BLaER1 (cell line): Measurements from ENCODE around the gene HOXA4.

ENCODE experiments used
- H3K27ac ChIP-seq: shearing (Covaris generic); formaldehyde crosslinking; 2 replicates; pipeline ENCODE4 v1.8.1; 2022
- H3K27me3 ChIP-seq: shearing (Covaris generic); formaldehyde crosslinking; 2 replicates; pipeline ENCODE4 v1.8.1; 2022
- H3K36me3 ChIP-seq: shearing (Covaris generic); formaldehyde crosslinking; 2 replicates; pipeline ENCODE4 v1.8.1; 2022
- H3K4me1 ChIP-seq: shearing (Covaris generic); formaldehyde crosslinking; 2 replicates; pipeline ENCODE4 v1.8.1; 2022
- H3K4me2 ChIP-seq: shearing (Covaris generic); formaldehyde crosslinking; 2 replicates; pipeline ENCODE4 v1.8.1; 2022
- H3K4me3 ChIP-seq: shearing (Covaris generic); formaldehyde crosslinking; 2 replicates; pipeline ENCODE4 v1.8.1; 2022
- H3K9ac ChIP-seq: shearing (Covaris generic); formaldehyde crosslinking; 2 replicates; pipeline ENCODE4 v1.8.1; 2022
- H3K9me3 ChIP-seq: shearing (Covaris generic); formaldehyde crosslinking; 2 replicates; pipeline ENCODE4 v1.8.1; 2022
- H4K20me1 ChIP-seq: shearing (Covaris generic); formaldehyde crosslinking; 2 replicates; pipeline ENCODE4 v1.8.1; 2022
- Cebpa-rat ChIP-seq: shearing (Covaris generic); IDR thresholded peaks from 2 replicates; pipeline ENCODE4 v1.8.1; 2022

Gene HOXA4

GRCh38 chr7:27124096-27124901, 6.3 kb downstream of the HOXA4 start:
- Histone ChIP-seq H3K27ac (no peak overlapping the region), H3K4me3 (no peak overlapping the region), H3K4me1 (no peaks in the 10 kb centered on the region)

GRCh38 chr7:27123477-27124053, 7.0 kb downstream of the HOXA4 start:
- no peak overlapping the region for H3K9ac ChIP-seq
- H4K20me1 ChIP-seq: no peaks in the 10 kb centered on the region
- H3K4me2 ChIP-seq: no peak overlapping the region
- no peak for TF ChIP-seq Cebpa-rat
- H3K4me1 ChIP-seq: no peaks in the 10 kb centered on the region
- H3K4me3 ChIP-seq: no peak overlapping the region
- no peaks in the 10 kb centered on the region for H3K36me3 ChIP-seq
- H3K9me3 ChIP-seq: peaks cover 9% of the 10 kb centered on the region
- no peak overlapping the region for H3K27ac ChIP-seq
- no peaks in the 10 kb centered on the region for H3K27me3 ChIP-seq

More at GRCh38 chr7:27124096-27124901, 6.3 kb downstream of the HOXA4 start:
- Histone ChIP-seq H3K9me3 (peaks cover 12% of the 10 kb centered on the region), H3K9ac (no peak overlapping the region), H3K4me2 (no peak overlapping the region), H3K27me3 (no peaks in the 10 kb centered on the region), H3K36me3 (no peaks in the 10 kb centered on the region), H4K20me1 (no peaks in the 10 kb centered on the region)
- TF ChIP-seq Cebpa-rat: no peak

GRCh38 chr7:27123007-27123476, 7.5 kb downstream of the HOXA4 start:
- Histone ChIP-seq H4K20me1 (no peaks in the 10 kb centered on the region), H3K36me3 (no peaks in the 10 kb centered on the region), H3K4me1 (no peaks in the 10 kb centered on the region), H3K27me3 (no peaks in the 10 kb centered on the region), H3K9ac (no peak overlapping the region), H3K9me3 (peaks cover 9% of the 10 kb centered on the region), H3K4me2 (no peak overlapping the region), H3K4me3 (no peak overlapping the region), H3K27ac (no peak overlapping the region)
- TF ChIP-seq Cebpa-rat: no peak

- Histone ChIP-seq H3K9me3 (peaks cover 9% of the 10 kb centered on the region), H3K27ac (no peak overlapping the region), H3K27me3 (no peaks in the 10 kb centered on the region), H3K36me3 (no peaks in the 10 kb centered on the region), H3K4me2 (no peak overlapping the region), H3K4me3 (no peak overlapping the region), H3K4me1 (no peaks in the 10 kb centered on the region), H4K20me1 (no peaks in the 10 kb centered on the region), H3K9ac (no peak overlapping the region)
- TF ChIP-seq Cebpa-rat: no peak
These were observed 8.3 kb downstream of the HOXA4 start for GRCh38 chr7:27122077-27122910.

GRCh38 chr7:27121684-27122076, 8.9 kb downstream of the HOXA4 start:
- no peaks in the 10 kb centered on the region for H3K4me1 ChIP-seq
- no peak overlapping the region for H3K4me2 ChIP-seq
- H3K9me3 ChIP-seq: peaks cover 9% of the 10 kb centered on the region
- H3K36me3 ChIP-seq: no peaks in the 10 kb centered on the region
- H3K9ac ChIP-seq: no peak overlapping the region
- no peaks in the 10 kb centered on the region for H4K20me1 ChIP-seq
- H3K27me3 ChIP-seq: no peaks in the 10 kb centered on the region
- TF ChIP-seq Cebpa-rat: no peak
- H3K27ac ChIP-seq: no peak overlapping the region
- H3K4me3 ChIP-seq: no peak overlapping the region

DNA sequence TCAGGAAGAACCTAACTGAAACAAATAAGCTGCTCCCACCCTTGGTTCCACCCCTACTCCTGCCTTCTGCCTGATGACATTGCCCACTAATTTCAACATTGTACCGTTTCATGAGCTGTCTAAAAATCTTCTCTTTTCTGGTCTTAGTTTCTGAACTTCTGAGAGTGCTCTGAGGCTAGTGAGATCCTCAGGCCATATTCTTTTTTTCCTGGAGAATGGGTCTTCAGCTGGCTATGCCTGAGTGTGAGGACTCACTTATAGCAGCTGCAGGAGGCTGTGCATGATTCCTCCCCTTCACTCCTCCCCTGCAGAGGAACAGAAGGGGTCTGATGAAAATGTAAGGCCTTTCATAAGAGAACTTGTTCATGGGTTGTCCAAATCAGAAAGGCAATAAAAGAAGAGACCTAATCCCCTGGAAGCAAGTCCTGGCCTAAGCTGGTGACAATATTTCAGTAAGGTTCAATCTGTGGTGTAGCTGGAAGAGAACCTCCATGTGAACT, 11.1 kb downstream of the HOXA4 start:
- peaks cover 9% of the 10 kb centered on the region for H3K9me3 ChIP-seq
- H3K4me2 ChIP-seq: no peak overlapping the region
- no peaks in the 10 kb centered on the region for H3K36me3 ChIP-seq
- no peak for TF ChIP-seq Cebpa-rat
- no peak overlapping the region for H3K4me3 ChIP-seq
- no peaks in the 10 kb centered on the region for H4K20me1 ChIP-seq
- no peaks in the 10 kb centered on the region for H3K27me3 ChIP-seq
- H3K27ac ChIP-seq: no peak overlapping the region
- H3K4me1 ChIP-seq: no peaks in the 10 kb centered on the region
- H3K9ac ChIP-seq: no peak overlapping the region

DNA sequence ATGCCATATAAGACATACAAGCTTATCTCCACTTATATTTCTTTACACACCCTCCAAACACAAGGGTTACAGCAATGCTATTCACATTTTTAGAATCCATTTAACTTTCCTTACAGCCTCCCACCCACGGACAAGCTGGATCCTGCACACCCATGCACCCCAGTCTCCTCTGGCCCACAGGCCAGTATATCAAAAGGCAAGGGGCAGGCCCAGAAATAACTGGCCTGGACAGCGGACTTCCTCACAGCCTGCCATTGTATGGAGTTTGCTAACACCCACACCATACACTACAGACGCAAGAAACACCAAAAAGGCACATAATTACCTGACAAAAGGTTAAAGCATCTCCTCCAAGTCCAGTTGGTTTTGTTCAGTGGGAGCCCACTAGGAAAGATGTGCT, 12.0 kb downstream of the HOXA4 start:
- no peak for TF ChIP-seq Cebpa-rat
- peaks cover 2% of the 10 kb centered on the region for H3K9me3 ChIP-seq
- no peak overlapping the region for H3K27ac ChIP-seq
- no peak overlapping the region for H3K4me2 ChIP-seq
- no peaks in the 10 kb centered on the region for H3K36me3 ChIP-seq
- no peaks in the 10 kb centered on the region for H4K20me1 ChIP-seq
- no peaks in the 10 kb centered on the region for H3K27me3 ChIP-seq
- H3K9ac ChIP-seq: no peak overlapping the region
- H3K4me1 ChIP-seq: no peaks in the 10 kb centered on the region
- H3K4me3 ChIP-seq: no peak overlapping the region

DNA sequence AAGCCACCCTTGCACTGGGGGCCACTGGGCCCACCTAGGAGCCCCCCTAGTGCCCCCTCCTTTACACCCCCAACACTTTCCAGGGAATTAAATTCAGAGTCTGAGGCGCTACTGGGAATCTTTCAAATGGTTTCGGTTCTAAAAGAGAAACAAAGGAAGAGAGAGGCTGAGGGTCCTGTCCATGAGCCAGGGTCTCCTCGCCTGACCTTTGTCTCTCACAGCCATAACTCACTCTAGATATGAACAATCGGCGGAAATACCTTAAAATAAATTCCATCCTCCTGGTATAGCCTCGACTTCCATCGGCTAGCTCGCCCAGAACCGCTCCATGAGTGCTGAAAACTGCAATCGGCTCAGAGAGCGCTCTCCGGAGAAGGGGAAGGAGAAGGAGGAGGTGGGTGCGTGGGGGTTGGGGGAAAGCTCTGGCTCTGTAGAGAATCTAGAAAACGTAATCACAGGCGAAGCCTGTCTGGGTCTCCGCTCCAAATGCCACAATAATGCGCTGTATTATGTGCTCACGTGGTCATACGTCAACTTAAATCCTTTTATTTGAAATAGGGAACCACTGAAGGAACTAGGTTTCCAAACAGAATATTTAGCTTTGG, 12.6 kb downstream of the HOXA4 start:
- no peaks in the 10 kb centered on the region for H3K4me1 ChIP-seq
- no peaks in the 10 kb centered on the region for H3K27me3 ChIP-seq
- no peak overlapping the region for H3K4me3 ChIP-seq
- H4K20me1 ChIP-seq: no peaks in the 10 kb centered on the region
- H3K9ac ChIP-seq: no peak overlapping the region
- peaks cover 6% of the 10 kb centered on the region for H3K9me3 ChIP-seq
- H3K36me3 ChIP-seq: no peaks in the 10 kb centered on the region
- H3K4me2 ChIP-seq: no peak overlapping the region
- no peak for TF ChIP-seq Cebpa-rat
- H3K27ac ChIP-seq: no peak overlapping the region
